Heart left ventricle (tissue), 13 donors: Measurements from ENCODE around the gene CHN2.

Source experiments
- CTCF ChIP-seq, 12 donors: fragments of 200-600 bp; sonication (generic) in 4 of 12; IDR thresholded peaks; one replicate each; pipeline versions ENCODE4 v1.5.0 to v1.8.0; 2018 to 2022; ENCODE audit warnings: antibody characterized with exemption in 12 of 12, mild to moderate bottlenecking in 5 of 12
- POLR2A ChIP-seq, 2 donors: fragments of 450-650 bp; IDR thresholded peaks; one replicate each; pipeline ENCODE4 v1.6.1; 2017; ENCODE audit warnings: antibody characterized with exemption in 2 of 2, mild to moderate bottlenecking in 2 of 2, moderate library complexity in 2 of 2
- donor health status: ischemic (EF 13 %, LVEDD 7.1; RV severe dilation, severe dysfunction).
- donor health status: DM: no; HTN: yes; CAD: no.
- donor health status: DM: no; HTN: no; CAD: no.
- donor health status: ischemic (EF 25% LVEDD 6.9; RV normal size, moderate dysfunction).
- donor health status: ischemic (EF 25% LVEDD 5.7; RV mildly dilated, moderate dysfunction).
- donor health status: ischemic (EF 35%, LVEDD 5.7; RV mildly dilated, moderate dysfunction).
- donor health status: nonischemic (EF 11% LVEDD 7.7; RV severe dilation, severe dysfunction).
- donor health status: DM: yes; HTN: yes; CAD: no.
- donor health status: PGD.
- donor health status: ischemic (EF 29% LVEDD 5.4; RV normal size, mild dysfunction).
- donor health status: nonischemic (EF 23%, LVEDD 6.1; RV moderate dilation, normal function).

GRCh38 chr7:29322023-29322712, 127.6 kb downstream of the CHN2 start:
- TF ChIP-seq CTCF (IDR thresholded peaks at IDR 0.05) = no peak
- TF ChIP-seq POLR2A (IDR thresholded peaks at IDR 0.05) = no peak
